COR-L47 (cell line): Measurements from ENCODE around the gene HOXB8.

Experiments used
- DNase-seq: peaks from one replicate; lab custom pipeline; 2025; lab: John Stamatoyannopoulos, UW

HOXB8 gene

DNA sequence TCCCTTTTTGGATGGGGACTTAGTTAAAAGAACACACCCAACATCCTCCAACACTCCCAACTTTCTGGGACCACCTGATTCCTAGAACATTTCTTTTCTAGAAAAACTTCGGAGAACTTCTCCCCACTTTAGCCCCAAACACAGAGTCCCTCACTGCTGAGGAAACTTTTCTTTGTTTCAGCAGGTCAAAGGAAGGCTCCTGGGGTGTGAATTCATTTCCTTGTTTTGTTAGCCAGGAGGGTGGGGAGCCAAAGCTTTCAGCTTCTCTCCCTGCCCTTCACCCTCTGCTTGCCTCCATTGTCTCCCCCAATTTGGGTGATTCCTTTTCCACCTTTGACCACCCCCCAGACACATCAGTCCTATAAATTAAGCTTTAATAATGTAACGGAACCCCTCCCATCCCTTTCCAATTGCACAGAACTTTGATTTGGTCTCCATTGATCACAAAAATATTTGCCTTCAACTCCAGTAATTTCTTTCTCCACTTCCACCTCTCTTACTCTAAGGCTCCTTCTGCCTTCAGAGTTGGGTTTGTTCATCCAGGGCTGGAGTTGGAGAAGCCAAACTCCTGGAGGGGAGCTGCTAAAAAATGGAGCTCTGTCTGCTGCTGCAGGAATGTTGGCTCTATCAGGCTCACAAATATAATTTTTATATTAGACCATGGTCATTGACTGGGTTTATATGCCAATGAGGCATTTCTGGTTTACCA, 47.3 kb downstream of the HOXB8 start:
- DNase-seq: no peak

- DNase-seq: peak; percentile 69
These were observed 47.9 kb downstream of the HOXB8 start for GRCh38 chr17:48567209-48567608.

GRCh38 chr17:48566717-48567116, 48.4 kb downstream of the HOXB8 start:
- DNase-seq: no peak

DNA sequence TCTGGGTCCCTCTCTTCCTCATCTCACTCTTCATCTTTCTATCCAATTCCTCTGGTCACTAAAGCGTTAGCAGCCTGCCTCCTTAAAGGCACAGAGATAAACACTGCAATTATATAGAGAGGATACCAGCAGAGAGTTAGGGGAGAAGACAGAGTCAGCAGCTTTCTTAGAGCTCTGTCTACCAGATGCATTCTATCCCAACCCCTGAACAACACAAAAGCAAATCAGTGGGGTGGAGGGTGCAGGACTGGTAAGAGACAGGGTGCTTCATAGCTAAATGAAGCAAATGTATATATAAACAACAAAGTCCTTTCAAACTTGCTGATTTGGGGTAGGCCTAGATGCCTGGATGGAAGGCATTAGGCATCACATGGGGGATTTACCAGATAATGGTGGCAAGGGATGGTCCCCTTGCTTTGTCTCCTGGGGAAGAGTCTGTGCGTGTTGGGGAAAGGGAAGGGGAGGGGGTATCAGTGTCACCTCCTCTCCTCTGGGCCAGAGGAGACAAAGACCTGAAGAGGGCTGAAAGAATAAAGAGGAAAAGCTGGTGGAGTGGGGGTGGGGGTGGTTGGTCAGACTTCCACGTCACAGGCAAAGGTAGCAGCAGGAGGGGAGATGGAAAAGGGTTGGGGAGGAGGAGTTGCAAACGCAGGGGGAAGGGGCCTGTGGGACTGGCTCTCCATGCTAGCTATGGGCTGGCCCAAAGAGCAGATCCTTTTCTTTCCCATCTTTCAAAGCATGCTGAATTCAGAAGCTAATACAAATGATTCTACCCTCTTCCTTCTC, 49.0 kb downstream of the HOXB8 start:
- no peak for DNase-seq

- no peak for DNase-seq
These were observed 50.0 kb downstream of the HOXB8 start for GRCh38 chr17:48565022-48565554.

DNA sequence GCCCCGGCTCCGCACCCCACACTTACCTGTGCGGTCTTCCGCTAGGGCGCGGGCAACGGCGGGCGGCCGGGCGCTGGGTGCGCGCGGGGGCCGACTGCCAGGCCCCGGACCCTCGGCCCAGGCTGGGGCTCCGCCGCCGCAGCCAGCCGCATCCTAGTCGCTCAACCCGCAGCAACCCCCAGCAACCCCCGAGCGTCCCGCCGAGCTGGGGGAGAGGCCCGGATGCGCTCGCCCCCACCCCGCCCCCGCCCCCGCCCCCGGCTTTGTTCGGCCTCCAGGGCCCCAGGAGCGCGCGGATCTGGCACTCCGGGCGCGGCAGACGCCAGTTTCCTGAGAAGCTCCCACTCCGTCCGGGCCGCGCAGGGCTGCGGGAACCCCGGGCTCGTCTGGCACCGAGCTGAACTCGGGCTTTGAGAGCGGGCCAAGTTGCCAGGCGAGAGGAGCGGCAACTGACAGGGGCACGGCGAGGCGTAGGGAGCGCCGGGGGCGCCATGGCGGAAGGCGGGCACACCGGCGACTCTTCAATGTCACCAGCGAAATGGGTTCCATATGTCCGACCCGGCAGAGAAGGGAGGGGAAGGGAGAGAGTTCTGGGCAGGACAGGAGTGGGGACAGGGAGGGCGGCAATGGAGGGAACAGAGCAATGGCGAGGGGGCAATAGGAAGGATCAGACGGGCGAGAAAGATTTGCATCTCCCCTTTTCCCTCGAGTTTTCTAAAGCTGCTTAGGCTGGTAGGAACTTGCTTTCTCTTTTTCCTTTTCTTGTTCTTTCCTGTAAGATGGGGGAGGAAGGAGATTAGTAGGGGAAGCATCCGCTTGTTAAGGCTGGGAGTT, 50.7 kb downstream of the HOXB8 start:
- peak; percentile 28 for DNase-seq

DNA sequence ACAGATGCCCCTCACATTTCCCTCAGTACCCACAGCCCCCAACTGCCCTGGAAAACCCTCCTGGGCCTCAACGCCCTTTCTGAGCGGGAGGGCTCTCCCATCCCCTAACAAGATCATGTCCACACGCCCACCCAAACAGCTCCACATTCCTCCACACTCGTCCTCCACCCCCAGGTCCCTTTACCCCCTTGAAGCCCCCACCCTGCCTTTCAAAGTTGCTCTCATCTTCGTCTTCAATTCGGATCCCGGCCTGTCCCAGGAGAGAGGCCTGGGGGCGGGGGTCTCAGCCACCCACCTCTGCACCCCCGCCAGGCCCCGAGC, 51.3 kb downstream of the HOXB8 start:
- DNase-seq: no peak

- no peak for DNase-seq
These were observed 51.7 kb downstream of the HOXB8 start for GRCh38 chr17:48563385-48563838.

DNA sequence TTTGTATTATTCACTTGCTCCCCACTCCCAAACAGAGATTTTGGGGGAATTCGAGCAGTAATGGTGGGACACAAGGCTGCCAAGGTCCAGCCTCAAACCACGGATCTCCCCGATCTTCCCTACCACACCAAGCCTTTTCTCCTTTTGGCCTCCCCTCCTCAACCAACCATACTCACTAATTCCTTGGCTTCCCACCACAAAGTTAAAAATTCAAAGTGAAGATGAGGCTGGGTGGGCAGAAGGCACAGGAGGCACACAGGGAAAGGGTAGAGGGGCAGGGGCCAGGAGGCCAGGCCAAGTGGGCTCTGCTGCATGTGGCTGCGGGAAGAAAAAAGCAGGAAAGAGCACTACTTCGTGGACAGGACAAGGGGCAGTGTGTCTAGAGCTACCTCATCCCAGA, 52.2 kb downstream of the HOXB8 start:
- no peak for DNase-seq
